Endodermal cell (in vitro differentiated cells): ENCODE measurements around the gene NPAS3. TPM values are rescaled to one million over a fixed set of nuclear protein-coding genes. Genes with fewer than 3 reads are reported as not detected.

ENCODE experiments used
- DNase-seq: peaks from one replicate; pipeline ENCODE4 v3.0.0-alpha.2; 2017
- H3K27ac ChIP-seq: 2 replicates; pipeline ENCODE4 v1.5.1; 2013; ENCODE audit warnings: mild to moderate bottlenecking, low read depth, low read length, moderate library complexity
- H3K27me3 ChIP-seq: 2 replicates; pipeline ENCODE4 v1.6.1; 2013; ENCODE audit warnings: mild to moderate bottlenecking, low read length, moderate library complexity; ENCODE audit not compliant: insufficient read depth, control insufficient read depth, poor library complexity, severe bottlenecking
- H3K36me3 ChIP-seq: 2 replicates; pipeline ENCODE4 v1.7.0; 2013; ENCODE audit warnings: mild to moderate bottlenecking, low read length, moderate library complexity; ENCODE audit not compliant: control insufficient read depth, insufficient read depth
- H3K4me1 ChIP-seq: one replicate; pipeline ENCODE4 v1.7.0; 2013; ENCODE audit warnings: low read length; ENCODE audit not compliant: control insufficient read depth, insufficient read depth
- H3K4me3 ChIP-seq: 2 replicates; pipeline ENCODE4 v1.5.1; 2013; ENCODE audit warnings: mild to moderate bottlenecking, low read length, moderate library complexity
- H3K9ac ChIP-seq: 2 replicates; pipeline ENCODE4 v1.6.1; 2013; ENCODE audit warnings: mild to moderate bottlenecking, low read length, moderate library complexity; ENCODE audit not compliant: poor library complexity, severe bottlenecking; ENCODE audit errors: extremely low read depth
- H3K9me3 ChIP-seq: 2 replicates; pipeline ENCODE4 v1.6.1; 2013; ENCODE audit warnings: mild to moderate bottlenecking, low read length, moderate library complexity; ENCODE audit not compliant: control insufficient read depth
- H3K27ac Mint-ChIP-seq: 2 replicates; pipeline ENCODE4 v1.8.0; 2020; ENCODE audit warnings: mixed read lengths
- H3K27me3 Mint-ChIP-seq: 2 replicates; pipeline ENCODE4 v1.8.0; 2021; ENCODE audit warnings: mild to moderate bottlenecking, mixed read lengths; ENCODE audit not compliant: insufficient read depth
- H3K36me3 Mint-ChIP-seq: 2 replicates; pipeline ENCODE4 v1.8.0; 2020; ENCODE audit warnings: low read depth, mixed read lengths
- H3K4me1 Mint-ChIP-seq: 2 replicates; pipeline ENCODE4 v1.8.0; 2020; ENCODE audit warnings: mixed read lengths
- H3K4me3 Mint-ChIP-seq: 2 replicates; pipeline ENCODE4 v1.8.0; 2020; ENCODE audit warnings: mild to moderate bottlenecking, moderate library complexity, mixed read lengths
- H3K9me3 Mint-ChIP-seq: 2 replicates; pipeline ENCODE4 v1.8.0; 2020; ENCODE audit warnings: mild to moderate bottlenecking, mixed read lengths
- WGBS, 2 experiments: methylation state at CpG; one replicate each; pipeline versions ENCODE4 v1.1.5 to v1.1.7; 2013; ENCODE audit warnings: missing lambda C conversion rate in 2 of 2, mixed read lengths in 1 of 2; ENCODE audit not compliant: insufficient coverage in 1 of 2, insufficient read length in 1 of 2; 5-methylcytosine and 5-hydroxymethylcytosine counted together
- total RNA-seq, 2 donors: library from RNA; stranded (reverse); fragmentation: NEBNext Ultra II Directional in 1 of 2; extraction: Animal tissue kit (Norgen Biotek cat#: 25700) in 1 of 2; gene quantifications; 2 replicates in 1 of 2; 3 replicates in 1 of 2; pipeline ENCODE4 v1.2.1, GENCODE V29; 2021
- TF ChIP-seq, protein P1 (sequence below): fragments of 200-600 bp; sonication (generic); conservative IDR thresholded peaks from 2 replicates; pipeline ENCODE4 v1.5.0; 2021; ENCODE audit warnings: antibody characterized with exemption, mild to moderate bottlenecking

NPAS3 gene
- total RNA-seq, 2 donors from 2014 or later: 1.4 to 1.6 TPM

DNA sequence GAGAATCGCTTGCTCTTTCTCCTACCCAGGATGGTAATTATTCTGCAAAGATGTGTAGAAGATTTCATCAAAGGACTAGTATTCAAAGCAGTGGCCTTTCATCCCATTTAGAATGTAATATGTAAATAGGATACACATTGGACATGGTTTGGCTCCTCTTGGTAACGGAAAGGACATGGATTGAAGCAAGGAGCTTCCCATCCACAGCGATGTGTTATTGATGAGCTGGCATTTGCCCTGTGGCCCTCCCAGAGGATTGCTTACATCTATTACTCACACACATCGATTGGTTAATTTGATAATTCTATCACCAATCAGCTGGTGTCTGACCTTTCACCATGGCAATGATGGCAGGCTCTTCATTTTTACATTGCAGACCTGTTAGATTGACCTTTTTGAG is 553.8 kb downstream of the NPAS3 start:
- H3K36me3 Mint-ChIP-seq: peaks cover 2% of the 10 kb centered on the region
- 85 to 97% methylated on average over 4 of the region's 4 CpGs for WGBS, 2 experiments

DNA sequence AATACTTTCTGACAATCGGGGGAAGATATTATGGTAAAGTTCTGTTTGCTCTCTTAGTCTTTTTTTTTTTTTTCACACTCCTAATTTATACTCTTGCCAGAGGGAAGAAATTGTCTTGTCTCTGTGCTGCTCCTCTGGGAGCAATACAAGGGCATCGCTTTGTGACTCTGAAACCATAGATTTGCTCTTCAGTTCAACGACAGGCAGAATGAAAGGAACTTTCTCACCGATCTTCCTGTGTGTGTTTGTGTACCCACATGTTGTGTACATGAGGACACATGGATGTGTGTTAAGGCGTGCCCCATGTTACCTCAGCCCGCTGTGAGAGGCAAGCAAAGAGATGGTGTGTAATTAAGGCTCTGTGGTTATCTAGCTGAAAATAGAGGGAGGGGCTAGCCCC is 554.6 kb downstream of the NPAS3 start:
- no peaks in the 10 kb centered on the region for H3K27me3 ChIP-seq
- H3K36me3 ChIP-seq: no peaks in the 10 kb centered on the region
- WGBS, 2 experiments: 93 to 96% methylated on average over 5 of the region's 6 CpGs
- peak overlapping the region; percentile 29 for H3K27ac ChIP-seq
- Mint-ChIP-seq H3K27me3 (peaks cover 46% of the 10 kb centered on the region), H3K4me3 (no peak overlapping the region), H3K4me1 (peaks cover 5% of the 10 kb centered on the region), H3K27ac (no peak overlapping the region), H3K36me3 (peaks cover 2% of the 10 kb centered on the region), H3K9me3 (peaks cover 16% of the 10 kb centered on the region)
- TF ChIP-seq, protein P1, sequence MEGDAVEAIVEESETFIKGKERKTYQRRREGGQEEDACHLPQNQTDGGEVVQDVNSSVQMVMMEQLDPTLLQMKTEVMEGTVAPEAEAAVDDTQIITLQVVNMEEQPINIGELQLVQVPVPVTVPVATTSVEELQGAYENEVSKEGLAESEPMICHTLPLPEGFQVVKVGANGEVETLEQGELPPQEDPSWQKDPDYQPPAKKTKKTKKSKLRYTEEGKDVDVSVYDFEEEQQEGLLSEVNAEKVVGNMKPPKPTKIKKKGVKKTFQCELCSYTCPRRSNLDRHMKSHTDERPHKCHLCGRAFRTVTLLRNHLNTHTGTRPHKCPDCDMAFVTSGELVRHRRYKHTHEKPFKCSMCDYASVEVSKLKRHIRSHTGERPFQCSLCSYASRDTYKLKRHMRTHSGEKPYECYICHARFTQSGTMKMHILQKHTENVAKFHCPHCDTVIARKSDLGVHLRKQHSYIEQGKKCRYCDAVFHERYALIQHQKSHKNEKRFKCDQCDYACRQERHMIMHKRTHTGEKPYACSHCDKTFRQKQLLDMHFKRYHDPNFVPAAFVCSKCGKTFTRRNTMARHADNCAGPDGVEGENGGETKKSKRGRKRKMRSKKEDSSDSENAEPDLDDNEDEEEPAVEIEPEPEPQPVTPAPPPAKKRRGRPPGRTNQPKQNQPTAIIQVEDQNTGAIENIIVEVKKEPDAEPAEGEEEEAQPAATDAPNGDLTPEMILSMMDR: no peak
- H3K9ac ChIP-seq: no peak overlapping the region
- DNase-seq: no peak
- H3K9me3 ChIP-seq: no peaks in the 10 kb centered on the region
- no peaks in the 10 kb centered on the region for H3K4me1 ChIP-seq
- no peak overlapping the region for H3K4me3 ChIP-seq

More for the DNA sequence above, 553.8 kb downstream of the NPAS3 start:
- Mint-ChIP-seq H3K4me1 (peaks cover 5% of the 10 kb centered on the region), H3K27me3 (peaks cover 49% of the 10 kb centered on the region), H3K27ac (no peak overlapping the region), H3K9me3 (peaks cover 13% of the 10 kb centered on the region), H3K4me3 (no peak overlapping the region)
- H3K9me3 ChIP-seq: no peaks in the 10 kb centered on the region
- H3K4me3 ChIP-seq: no peak overlapping the region
- no peak for DNase-seq
- no peaks in the 10 kb centered on the region for H3K27me3 ChIP-seq
- H3K4me1 ChIP-seq: no peaks in the 10 kb centered on the region
- no peak overlapping the region for H3K27ac ChIP-seq
- H3K36me3 ChIP-seq: no peaks in the 10 kb centered on the region
- no peak overlapping the region for H3K9ac ChIP-seq
- TF ChIP-seq, protein P1: no peak

DNA sequence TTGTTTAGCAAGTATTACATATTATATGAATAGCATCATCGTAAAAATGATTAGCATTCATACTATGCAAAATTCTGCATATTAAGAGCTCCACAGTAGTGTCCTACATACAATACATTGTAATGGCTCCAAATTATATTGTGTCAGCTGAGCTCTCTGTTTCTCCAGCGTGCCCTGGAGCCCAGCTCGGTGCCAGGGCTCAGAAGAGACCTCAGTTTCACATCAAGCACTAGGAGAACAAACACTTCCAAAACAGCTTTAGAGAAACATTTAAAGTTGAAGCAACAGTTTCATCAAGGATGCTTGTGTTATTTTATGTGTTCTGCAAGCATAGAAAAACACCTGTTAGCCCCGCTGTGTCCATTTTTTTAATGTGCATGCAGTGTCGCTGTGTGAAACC is 555.3 kb downstream of the NPAS3 start:
- H3K9me3 Mint-ChIP-seq: peaks cover 16% of the 10 kb centered on the region
- no peaks in the 10 kb centered on the region for H3K27me3 ChIP-seq

More for the DNA sequence above, 555.3 kb downstream of the NPAS3 start:
- no peaks in the 10 kb centered on the region for H3K9me3 ChIP-seq
- Mint-ChIP-seq H3K4me1 (peaks cover 5% of the 10 kb centered on the region), H3K27ac (no peak overlapping the region), H3K4me3 (no peak overlapping the region), H3K27me3 (peaks cover 42% of the 10 kb centered on the region), H3K36me3 (peaks cover 2% of the 10 kb centered on the region)
- H3K4me3 ChIP-seq: no peak overlapping the region
- WGBS, 2 experiments: 91 to 92% methylated on average over 3 to 5 of the region's 5 CpGs
- DNase-seq: no peak
- H3K27ac ChIP-seq: no peak overlapping the region
- no peaks in the 10 kb centered on the region for H3K36me3 ChIP-seq
- no peak overlapping the region for H3K9ac ChIP-seq
- TF ChIP-seq, protein P1: no peak
- no peaks in the 10 kb centered on the region for H3K4me1 ChIP-seq
